ENCODE measurements around the gene AVPI1. TPM values are rescaled to one million over a fixed set of nuclear protein-coding genes. Genes with fewer than 3 reads are reported as not detected.

The AVPI1 gene
- total and polyA plus RNA-seq, 2 of the 13 experiments (the other 11 are each of a cell fraction or from before 2014, with no cell fraction given), result 39.8 to 61.2 TPM

GRCh38 chr10:97632949-97633884 lies 53.8 kb downstream of the AVPI1 start, which contains the start of gene MORN4 (continued):
- TF ChIP-seq TFE3 (CRISPR knock-in tag; IDR thresholded peaks at IDR 0.05) (peak; percentile 41; the same call in 1 of the 2 replicates), YY1 (IDR thresholded peaks at IDR 0.05; ENCODE audit: insufficient read depth, insufficient replicate concordance, low read depth, low read length) (peak; percentile 100), ZBTB1 (CRISPR knock-in tag; IDR thresholded peaks at IDR 0.05; ENCODE audit: borderline replicate concordance) (no peak), ZBTB10 (CRISPR knock-in tag; IDR thresholded peaks at IDR 0.05; ENCODE audit: borderline replicate concordance) (no peak), ZNF850 (CRISPR knock-in tag; conservative IDR thresholded peaks at IDR 0.05) (no peak), ZNF121 (CRISPR knock-in tag; IDR thresholded peaks at IDR 0.05) (0 out of 2 replicates have a peak, but pooled peaks have one; percentile 11), CHD2 (IDR thresholded peaks at IDR 0.05; ENCODE audit: low read depth, low read length) (no peak), MLX (CRISPR knock-in tag; IDR thresholded peaks at IDR 0.05) (no peak), ZNF501 (CRISPR knock-in tag; IDR thresholded peaks at IDR 0.05) (peak; percentile 91), ETS1 (CRISPR knock-in tag; IDR thresholded peaks at IDR 0.05) (no peak), KLF13 (CRISPR knock-in tag; IDR thresholded peaks at IDR 0.05) (no peak), ZFX (CRISPR knock-in tag; IDR thresholded peaks at IDR 0.05; ENCODE audit: low read depth) (peak; percentile 80), MXD3 (CRISPR knock-in tag; IDR thresholded peaks at IDR 0.05) (0 out of 2 replicates have a peak, but pooled peaks have one; percentile 21), HDAC2 (CRISPR knock-in tag; IDR thresholded peaks at IDR 0.05) (no peak), ZNF570 (CRISPR knock-in tag; IDR thresholded peaks at IDR 0.05; ENCODE audit: borderline replicate concordance) (no peak), RERE (CRISPR knock-in tag; IDR thresholded peaks at IDR 0.05; ENCODE audit: low read depth) (no peak)

Data from HepG2 (cell line).